Lower leg skin (tissue), 3 donors: ENCODE measurements around the gene SPATA2.

Experiments used
- CTCF ChIP-seq, 3 donors: fragments of 450-650 bp; IDR thresholded peaks; one replicate each; pipeline ENCODE4 v1.5.1; 2016; ENCODE audit warnings: antibody characterized with exemption in 3 of 3, mild to moderate bottlenecking in 3 of 3, moderate library complexity in 2 of 3
- POLR2A ChIP-seq, 2 donors: fragments of 450-650 bp; IDR thresholded peaks; one replicate each; pipeline ENCODE4 v1.6.1; 2016 to 2017; ENCODE audit warnings: antibody characterized with exemption in 2 of 2, mild to moderate bottlenecking in 1 of 2, moderate library complexity in 1 of 2

- TF ChIP-seq CTCF (IDR thresholded peaks at IDR 0.05) (no peak), POLR2A (IDR thresholded peaks at IDR 0.05) (no peak)
These were observed 4.1 kb upstream of the SPATA2 start for GRCh38 chr20:49919461-49919860.
